ENCODE results near the gene MAN2A2. TPM values are rescaled to one million over a fixed set of nuclear protein-coding genes. Genes with fewer than 3 reads are reported as not detected.

Gene MAN2A2
- total and polyA plus RNA-seq, 2 of the 8 experiments (the other 6 are each of a cell fraction or from before 2014, with no cell fraction given), result 23.1 to 29.7 TPM

GRCh38 chr15:90941038-90941437 lies 37.9 kb downstream of the MAN2A2 start:
- Histone ChIP-seq H3K23ac (ENCODE audit: insufficient read length) (no peak overlapping the region), H4K8ac (ENCODE audit: extremely low read depth, insufficient read depth, low read length) (no peak overlapping the region), H3K27me3 (replicated peaks in 1 of 4; ENCODE audit: control insufficient read depth in 3 of 4, extremely low read depth in 1 of 4, insufficient read depth in 3 of 4, low read length in 3 of 4) (no peaks in the 10 kb centered on the region), H3K4me2 (ENCODE audit: insufficient read depth in 1 of 2, low read depth in 2 of 2, low read length in 2 of 2) (no peak overlapping the region), H3K79me1 (ENCODE audit: low read depth, low read length) (no peaks in the 10 kb centered on the region), H3K79me2 (ENCODE audit: control insufficient read depth in 1 of 2, insufficient read depth in 2 of 2, low read length in 2 of 2) (no peaks in the 10 kb centered on the region), H2AFZ (ENCODE audit: low read length) (no peak overlapping the region), H4K20me1 (replicated peaks in 1 of 2; ENCODE audit: control insufficient read depth in 1 of 2, insufficient read depth in 2 of 2, low read length in 2 of 2) (peaks cover 4 to 6% of the 10 kb centered on the region in 2 experiments), H2BK15ac (ENCODE audit: low read length) (no peak overlapping the region), H3K9ac (replicated peaks in 1 of 4; ENCODE audit: extremely low read depth in 1 of 4, low read depth in 3 of 4, low read length in 3 of 4) (no peak overlapping the region), H3K27ac (ENCODE audit: low read depth, low read length) (no peak overlapping the region; the same call in 1 of the 2 replicates), H2BK12ac (ENCODE audit: low read depth, low read length) (no peak overlapping the region), H2BK120ac (replicated peaks; ENCODE audit: low read depth, low read length) (no peak overlapping the region), H4K5ac (ENCODE audit: insufficient read length, low read depth, low read length) (no peak overlapping the region), H3K4ac (replicated peaks; ENCODE audit: insufficient read length, low read depth, low read length) (no peak overlapping the region), H2BK20ac (ENCODE audit: low read length) (no peak overlapping the region), H3K14ac (ENCODE audit: insufficient read length) (no peak overlapping the region), H3K36me3 (ENCODE audit: control insufficient read depth in 2 of 4, insufficient read depth in 4 of 4, low read length in 3 of 4) (peaks cover 13 to 62% (median 36%) of the 10 kb centered on the region in 4 experiments; a peak in 7 of 8 replicates), H3K18ac (ENCODE audit: extremely low read depth, low read length) (no peak overlapping the region), H4K91ac (replicated peaks; ENCODE audit: insufficient read length, low read length) (no peak overlapping the region), H3K23me2 (ENCODE audit: low read depth, low read length) (no peaks in the 10 kb centered on the region), H2AK5ac (ENCODE audit: low read depth, low read length) (no peak overlapping the region), H3K9me3 (ENCODE audit: insufficient read depth in 2 of 2, low read depth in 1 of 2, low read length in 1 of 2) (no peaks in the 10 kb centered on the region), H2BK5ac (ENCODE audit: low read depth, low read length) (no peak overlapping the region), H3K4me1 (replicated peaks in 1 of 4; ENCODE audit: control insufficient read depth in 3 of 4, insufficient read depth in 4 of 4, low read length in 3 of 4) (peaks cover 0 to 2% (median 1%) of the 10 kb centered on the region in 4 experiments; a peak in 6 of 7 replicates), H3K4me3 (ENCODE audit: extremely low read depth in 1 of 4, insufficient read depth in 2 of 4, low read depth in 3 of 4, low read length in 4 of 4) (no peak overlapping the region), H3K56ac (replicated peaks; ENCODE audit: insufficient read length, low read depth, low read length) (no peak overlapping the region)
- CTCF ChIA-PET (ENCODE audit: partially characterized antibody), result interaction anchor here (0.7 to 20.7 kb wide), 4 partner anchors 8 to 640 kb away, joined by 3 to 306 read pairs (median 23); partner anchors contain the start of genes HDDC3, RCCD1 and UNC45A
- FAIRE-seq, result no peak
- POLR2A ChIA-PET (ENCODE audit: partially characterized antibody), result interaction anchor here (1.0 to 1.3 kb wide), 2 partner anchors 9 to 30 kb away, joined by 3 read pairs; no protein-coding TSS in a partner anchor
- WGBS, 2 experiments (ENCODE audit: extremely low coverage in 1 of 2, insufficient coverage in 1 of 2, insufficient read length in 1 of 2, insufficient replicate concordance in 2 of 2, low coverage in 1 of 2, low lambda C conversion rate in 2 of 2, missing lambda C conversion rate in 1 of 2), result 100% methylated on average over 4 of the region's 4 CpGs; no CpG with 5 or more reads in 1 of the 2 experiments
- DNase-seq (ENCODE audit: low read depth in 1 of 2, low spot score in 2 of 2), result no peak
- TF ChIP-seq BCL11A (IDR thresholded peaks at IDR 0.05; ENCODE audit: low read depth in 2 of 2, low read length in 2 of 2), result no peak
- TF ChIP-seq PHF8 (conservative IDR thresholded peaks at IDR 0.05; ENCODE audit: low read depth, low read length), result no peak
- no peak for TF ChIP-seq SP2 (IDR thresholded peaks at IDR 0.05; ENCODE audit: low read length)
- TF ChIP-seq HDAC6 (IDR thresholded peaks at IDR 0.05; ENCODE audit: low read depth, low read length), result no peak
- TF ChIP-seq TCF12 (IDR thresholded peaks at IDR 0.05; ENCODE audit: low read depth, low read length), result no peak
- no peak for TF ChIP-seq TAF7 (optimal IDR thresholded peaks at IDR 0.05; ENCODE audit: borderline replicate concordance, low read depth, low read length)
- no peak for TF ChIP-seq TAF1 (IDR thresholded peaks at IDR 0.05; ENCODE audit: low read depth, low read length)
- no peak for TF ChIP-seq MAX (IDR thresholded peaks at IDR 0.05)
- no peak for TF ChIP-seq SIX5 (IDR thresholded peaks at IDR 0.05; ENCODE audit: low read depth, low read length)
- no peak for TF ChIP-seq YY1 (IDR thresholded peaks at IDR 0.05; ENCODE audit: low read depth, low read length)
- no peak for TF ChIP-seq POLR2A (IDR thresholded peaks at IDR 0.05; ENCODE audit: control extremely low read depth in 1 of 2, low read depth in 2 of 2, low read length in 2 of 2)
- TF ChIP-seq EZH2 (IDR thresholded peaks at IDR 0.05; ENCODE audit: low read depth, low read length, severe bottlenecking), result no peak
- TF ChIP-seq MAFK (IDR thresholded peaks at IDR 0.05; ENCODE audit: low read depth, low read length), result no peak
- no peak for TF ChIP-seq RFX5 (IDR thresholded peaks at IDR 0.05; ENCODE audit: borderline replicate concordance, low read depth, low read length)
- TF ChIP-seq KDM4A (IDR thresholded peaks at IDR 0.05; ENCODE audit: low read depth, low read length, severe bottlenecking), result no peak
